ENCODE data around the gene HIC1.

DNA sequence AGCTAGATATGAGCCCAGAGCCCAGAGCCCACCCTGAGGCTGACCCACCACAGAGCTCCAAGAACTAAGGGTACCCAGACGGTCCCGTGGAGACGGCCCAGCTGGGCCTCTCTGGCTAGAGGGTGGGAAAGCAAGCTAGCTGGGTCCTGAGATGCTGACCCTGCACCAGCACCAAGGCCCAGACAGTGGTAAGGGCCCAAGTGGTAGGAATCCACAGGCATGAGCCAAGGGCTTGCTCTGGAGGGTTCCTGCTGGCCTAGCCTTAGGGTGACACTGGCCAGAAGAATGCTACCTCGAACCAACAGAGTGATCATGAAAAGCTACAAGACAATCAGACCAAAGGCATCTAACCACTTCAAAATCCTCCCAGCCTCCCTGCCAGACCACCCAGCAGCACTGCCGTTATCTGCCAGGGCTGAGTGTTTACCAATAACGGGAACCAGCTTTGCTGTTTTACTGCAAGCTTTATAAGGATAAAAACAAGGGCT, 13.2 kb downstream of the HIC1 start:
- TF ChIP-seq, protein P1, sequence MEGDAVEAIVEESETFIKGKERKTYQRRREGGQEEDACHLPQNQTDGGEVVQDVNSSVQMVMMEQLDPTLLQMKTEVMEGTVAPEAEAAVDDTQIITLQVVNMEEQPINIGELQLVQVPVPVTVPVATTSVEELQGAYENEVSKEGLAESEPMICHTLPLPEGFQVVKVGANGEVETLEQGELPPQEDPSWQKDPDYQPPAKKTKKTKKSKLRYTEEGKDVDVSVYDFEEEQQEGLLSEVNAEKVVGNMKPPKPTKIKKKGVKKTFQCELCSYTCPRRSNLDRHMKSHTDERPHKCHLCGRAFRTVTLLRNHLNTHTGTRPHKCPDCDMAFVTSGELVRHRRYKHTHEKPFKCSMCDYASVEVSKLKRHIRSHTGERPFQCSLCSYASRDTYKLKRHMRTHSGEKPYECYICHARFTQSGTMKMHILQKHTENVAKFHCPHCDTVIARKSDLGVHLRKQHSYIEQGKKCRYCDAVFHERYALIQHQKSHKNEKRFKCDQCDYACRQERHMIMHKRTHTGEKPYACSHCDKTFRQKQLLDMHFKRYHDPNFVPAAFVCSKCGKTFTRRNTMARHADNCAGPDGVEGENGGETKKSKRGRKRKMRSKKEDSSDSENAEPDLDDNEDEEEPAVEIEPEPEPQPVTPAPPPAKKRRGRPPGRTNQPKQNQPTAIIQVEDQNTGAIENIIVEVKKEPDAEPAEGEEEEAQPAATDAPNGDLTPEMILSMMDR (IDR thresholded peaks at IDR 0.05; ENCODE audit: insufficient read depth, low read length, poor library complexity, severe bottlenecking): no peak
- TF ChIP-seq EZH2phosphoT487 (conservative IDR thresholded peaks at IDR 0.05; ENCODE audit: low read length): no peak

Measured in SU-DHL-6 (cell line).